Measurements from ENCODE around the gene LAMC1.

LAMC1 gene

DNA sequence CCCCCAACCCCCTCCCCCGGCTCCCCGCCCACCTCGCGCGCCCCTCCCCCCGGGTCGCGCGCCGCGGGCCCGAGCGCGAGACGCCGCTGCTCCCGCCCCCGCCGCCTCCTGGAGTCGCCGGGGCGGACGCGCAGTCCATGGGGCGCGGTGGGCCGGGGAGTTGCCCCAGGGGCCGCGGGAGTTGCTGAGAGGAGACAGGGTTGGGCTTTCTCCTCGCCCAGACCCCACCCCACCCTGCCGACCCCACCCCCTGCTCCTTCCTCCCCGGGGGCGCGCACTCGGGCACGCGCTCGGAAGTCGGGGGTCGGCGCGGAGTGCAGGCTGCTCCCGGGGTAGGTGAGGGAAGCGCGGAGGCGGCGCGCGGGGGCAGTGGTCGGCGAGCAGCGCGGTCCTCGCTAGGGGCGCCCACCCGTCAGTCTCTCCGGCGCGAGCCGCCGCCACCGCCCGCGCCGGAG lies at the start of gene LAMC1:
TSS of gene LAMC1 (plus strand) at position 275 of the 455 bp plus-strand sequence. CDS start 297 bp downstream, outside the sequence.
- no peak for DNase-seq (ENCODE audit: low read depth, low spot score)

DNA sequence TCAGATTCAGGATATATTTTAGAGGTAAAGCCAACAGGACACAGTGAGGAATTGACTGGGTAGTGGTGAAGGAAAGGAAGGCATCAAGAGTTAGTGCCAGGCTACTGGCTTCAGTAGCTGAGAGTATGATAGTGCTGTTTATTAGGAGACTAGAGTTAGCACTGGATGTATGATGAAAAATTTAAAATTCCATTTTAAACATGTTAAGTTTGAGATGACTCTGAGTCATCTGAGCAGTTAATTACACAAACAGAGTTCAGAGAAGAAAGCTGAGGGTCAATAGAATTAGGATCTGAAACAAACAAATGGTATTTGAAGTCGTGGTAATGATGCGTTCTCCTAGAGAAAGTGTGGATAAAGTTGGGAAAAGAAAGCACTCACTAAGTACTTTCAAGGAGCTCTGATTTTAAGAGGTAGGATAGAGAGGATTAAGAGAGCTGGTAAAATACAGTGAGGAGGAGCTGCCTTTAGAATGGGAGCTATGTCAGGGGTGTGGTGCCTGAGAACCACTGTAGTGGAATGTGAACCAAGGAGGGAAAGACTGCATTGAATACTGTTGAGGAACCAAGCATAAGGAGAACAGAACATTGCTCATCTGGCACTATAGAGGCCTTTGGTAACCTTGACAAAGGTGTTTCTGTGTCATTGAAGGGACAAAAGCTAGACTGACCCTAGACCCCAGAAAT lies 48.6 kb upstream of the LAMC1 start:
- no peak for DNase-seq (ENCODE audit: low read depth, low spot score)

DNA sequence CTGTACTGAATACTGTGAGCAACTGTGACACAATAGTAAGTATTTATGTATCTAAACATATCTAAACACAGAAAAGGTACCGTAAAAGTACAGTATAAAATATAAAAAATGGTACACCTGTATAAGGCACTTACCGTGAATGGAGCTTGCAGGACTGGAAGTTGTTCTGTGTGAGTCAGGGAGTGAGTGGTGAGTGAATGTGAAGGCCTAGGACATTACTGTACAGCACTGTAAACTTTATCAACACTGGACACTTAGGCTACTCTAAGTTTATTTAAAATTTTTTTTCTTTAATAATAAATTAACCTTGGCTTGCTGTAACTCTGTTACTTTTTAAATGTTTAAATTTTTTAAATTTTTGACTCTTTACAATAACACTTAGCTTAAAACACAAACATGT lies 45.7 kb upstream of the LAMC1 start:
- DNase-seq (ENCODE audit: low read depth, low spot score): no peak

DNA sequence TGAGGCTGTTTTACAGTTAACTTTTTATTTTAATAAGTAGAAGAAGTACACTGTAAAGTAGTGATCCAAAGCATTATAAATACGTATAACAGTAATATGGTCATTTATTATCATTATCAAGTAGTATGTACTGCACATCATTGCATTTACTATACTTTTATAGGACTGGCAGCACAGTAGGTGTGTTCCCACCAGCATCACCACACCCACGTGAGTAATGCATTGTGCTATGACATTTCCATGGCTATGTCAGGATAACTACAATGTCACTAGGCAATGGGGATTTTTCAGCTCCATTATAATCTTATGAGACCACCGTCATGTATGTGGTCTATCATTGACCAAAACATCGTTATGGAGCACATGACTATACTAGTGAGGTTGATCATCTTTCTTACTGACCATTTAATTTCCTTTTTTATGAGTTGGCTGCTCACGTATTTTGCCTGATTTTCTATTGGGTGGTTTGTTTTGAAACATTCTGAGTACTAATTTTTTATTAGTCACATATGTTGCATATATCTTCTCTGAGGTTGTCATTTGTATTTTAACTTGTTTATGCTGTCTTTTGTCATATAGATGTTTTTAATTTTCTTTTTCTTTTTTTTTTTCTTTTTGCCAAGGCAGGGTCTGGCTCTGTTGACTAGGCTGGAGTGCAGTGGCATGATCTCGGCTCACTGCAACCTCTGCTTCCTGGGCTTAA lies 44.9 kb upstream of the LAMC1 start:
- DNase-seq (ENCODE audit: low read depth, low spot score): no peak

DNA sequence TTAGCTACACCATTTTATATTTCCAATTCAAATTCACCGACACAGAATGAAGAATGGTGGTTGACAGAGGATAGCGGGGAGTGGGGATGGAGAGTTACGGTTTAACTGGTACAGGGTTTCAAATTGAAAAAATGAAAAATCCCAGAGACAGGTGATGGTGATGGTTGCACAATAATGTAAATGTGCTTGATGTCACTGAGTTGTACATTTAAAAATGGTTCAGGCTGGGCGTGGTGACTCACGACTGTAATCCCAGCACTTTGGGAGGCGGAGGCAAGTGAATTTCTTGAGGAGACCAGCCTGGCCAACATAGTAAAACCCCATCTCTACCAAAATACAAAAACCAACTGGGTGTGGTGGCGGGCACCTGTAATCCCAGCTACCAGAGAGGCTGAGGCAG lies 39.1 kb upstream of the LAMC1 start:
- no peak for DNase-seq (ENCODE audit: low read depth, low spot score)

DNA sequence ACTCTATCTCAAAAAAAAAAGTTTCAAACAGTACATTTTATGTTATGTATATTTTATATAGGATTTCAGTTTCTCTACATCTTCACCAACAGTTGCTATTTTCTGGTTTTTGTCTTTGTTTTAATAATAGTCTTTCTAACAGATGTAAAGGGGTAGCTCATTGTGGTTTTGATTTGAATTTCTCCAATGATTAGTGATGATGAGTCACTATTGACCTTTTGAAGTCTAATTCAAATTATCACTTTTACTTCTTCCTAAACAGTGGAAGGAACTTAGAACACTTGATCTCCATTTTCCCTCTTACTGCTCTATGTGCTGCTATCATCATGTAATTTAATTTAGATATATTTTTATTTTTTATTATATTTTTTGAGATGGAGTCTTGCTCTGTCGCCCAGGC lies 38.6 kb upstream of the LAMC1 start:
- DNase-seq (ENCODE audit: low read depth, low spot score): no peak

DNA sequence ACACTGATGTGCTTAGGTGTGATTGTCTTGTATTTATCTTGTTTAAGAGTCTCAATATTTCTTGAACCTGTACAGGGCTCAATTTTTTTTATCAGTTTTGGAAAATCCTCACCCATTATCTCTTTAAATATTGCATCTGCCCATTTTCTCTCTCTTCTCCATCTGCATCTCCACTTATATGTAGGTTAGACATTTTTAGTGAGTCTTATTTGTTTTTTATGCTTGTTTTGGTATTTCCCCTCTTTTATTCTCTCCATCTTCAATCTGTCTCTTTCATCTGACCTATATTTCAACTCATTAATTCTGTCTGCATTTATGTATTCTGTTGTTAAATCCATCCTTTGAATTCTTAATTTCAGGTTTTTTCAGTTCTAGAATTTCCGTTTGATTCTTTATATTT lies 37.3 kb upstream of the LAMC1 start:
- DNase-seq (ENCODE audit: low read depth, low spot score): no peak

DNA sequence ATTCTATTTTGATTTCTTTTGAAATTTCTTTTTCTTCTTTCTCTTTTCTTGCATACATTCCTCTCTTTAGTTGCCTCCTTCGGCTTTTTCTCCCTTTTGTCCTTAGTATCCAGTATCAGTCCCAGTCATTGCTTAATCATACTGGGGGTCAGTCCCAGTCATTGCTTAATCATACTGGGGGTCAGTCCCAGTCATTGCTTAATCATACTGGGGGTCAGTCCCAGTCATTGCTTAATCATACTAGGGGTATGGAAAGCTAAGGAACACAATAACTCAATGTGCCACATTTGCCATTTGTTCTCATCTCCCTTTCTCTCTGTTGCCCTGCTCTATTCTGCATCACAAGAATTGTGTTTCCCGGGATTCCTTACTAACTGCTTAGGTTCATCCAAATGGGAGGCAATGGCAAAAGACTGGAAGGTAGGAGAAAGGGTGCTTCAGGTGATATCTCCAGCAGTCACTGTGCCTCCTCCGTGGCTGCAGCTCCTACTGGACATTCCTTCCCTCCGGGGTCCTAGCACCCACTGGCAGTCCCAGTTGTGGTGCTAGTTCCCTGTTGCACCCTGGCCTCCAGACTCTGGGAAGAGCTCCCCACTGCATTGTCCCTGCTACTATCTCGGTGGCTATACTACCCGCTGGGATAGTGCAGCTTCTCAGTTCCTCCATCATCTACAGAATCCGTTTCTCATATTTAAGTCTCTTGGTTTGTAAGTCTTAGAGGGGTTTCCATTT lies 32.6 kb upstream of the LAMC1 start:
- no peak for DNase-seq (ENCODE audit: low read depth, low spot score)

DNA sequence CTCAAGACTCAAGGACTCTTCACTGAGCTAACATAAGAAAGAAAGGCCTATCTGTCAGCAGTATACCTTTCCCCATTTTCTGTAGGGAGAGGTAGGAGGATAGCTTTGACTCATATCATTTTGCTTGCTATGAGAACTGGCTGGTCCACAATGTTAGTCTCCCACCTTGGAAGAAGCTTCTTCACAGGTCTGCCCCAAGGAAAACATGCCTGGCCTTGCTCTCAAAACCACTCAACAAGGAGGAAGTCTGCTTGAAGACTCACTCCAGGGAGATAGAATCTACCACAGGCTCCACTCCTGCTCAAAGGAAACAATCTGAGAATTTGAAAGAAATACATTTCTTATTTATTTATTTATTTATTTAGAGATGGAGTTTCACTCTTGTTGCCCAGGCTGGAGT lies 29.5 kb upstream of the LAMC1 start:
- DNase-seq (ENCODE audit: low read depth, low spot score): no peak

DNA sequence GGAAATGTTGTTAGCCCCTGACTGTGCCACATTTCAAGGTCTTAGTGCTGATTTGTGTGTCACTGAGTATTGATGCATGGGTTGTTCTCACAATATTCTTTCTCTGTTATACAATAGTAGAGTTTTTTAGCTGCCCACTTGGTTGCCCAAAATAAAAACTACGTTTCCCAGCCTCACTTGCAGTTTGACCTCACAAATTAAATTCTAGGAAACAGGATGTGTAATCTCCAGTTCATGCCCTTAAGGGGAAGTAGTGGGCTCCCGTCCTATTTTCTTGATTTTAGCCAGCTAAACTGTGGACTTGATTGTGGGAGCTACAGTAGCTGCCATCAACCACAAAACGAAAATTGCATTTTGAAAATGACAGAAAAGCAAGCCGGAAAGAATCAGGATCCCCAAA lies 27.3 kb upstream of the LAMC1 start:
- no peak for DNase-seq (ENCODE audit: low read depth, low spot score)

DNA sequence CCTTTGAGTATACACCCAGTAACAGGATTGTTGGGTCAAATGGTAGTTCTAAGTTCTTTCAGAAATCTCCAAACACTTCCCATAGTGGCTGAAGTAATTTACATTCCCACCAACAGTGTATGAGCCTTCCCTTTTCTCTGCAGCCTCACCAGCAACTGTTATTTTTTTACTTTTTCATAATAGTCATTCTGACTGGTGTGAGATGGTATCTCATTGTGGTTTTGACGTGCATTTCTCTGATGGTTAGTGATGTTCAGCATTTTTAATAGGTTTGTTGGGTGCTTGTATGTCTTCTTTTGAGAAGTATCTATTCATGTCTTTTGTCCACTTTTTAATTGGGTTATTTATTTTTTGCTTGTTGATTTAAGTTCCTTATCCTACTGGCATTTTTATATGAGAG lies 26.4 kb upstream of the LAMC1 start:
- DNase-seq (ENCODE audit: low read depth, low spot score): no peak

DNA sequence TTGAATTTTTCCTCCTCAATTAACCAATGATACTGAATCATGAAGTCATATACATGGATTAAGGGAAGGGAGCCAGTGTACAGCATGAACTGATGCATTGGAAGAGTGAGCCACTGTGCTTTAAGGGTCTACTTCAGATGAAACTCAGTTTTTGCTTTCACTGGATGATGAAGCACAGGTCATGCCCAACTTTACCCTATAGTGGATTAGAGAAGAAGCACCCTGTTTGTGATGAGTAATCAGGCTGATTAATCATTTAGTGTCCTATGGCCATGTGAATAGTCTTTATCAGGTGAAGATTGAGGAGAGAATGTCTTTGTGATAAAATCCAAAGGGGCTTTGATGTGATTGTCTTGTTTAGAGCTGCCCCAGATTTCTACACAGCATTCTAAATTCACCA lies 24.7 kb upstream of the LAMC1 start:
- no peak for DNase-seq (ENCODE audit: low read depth, low spot score)

DNA sequence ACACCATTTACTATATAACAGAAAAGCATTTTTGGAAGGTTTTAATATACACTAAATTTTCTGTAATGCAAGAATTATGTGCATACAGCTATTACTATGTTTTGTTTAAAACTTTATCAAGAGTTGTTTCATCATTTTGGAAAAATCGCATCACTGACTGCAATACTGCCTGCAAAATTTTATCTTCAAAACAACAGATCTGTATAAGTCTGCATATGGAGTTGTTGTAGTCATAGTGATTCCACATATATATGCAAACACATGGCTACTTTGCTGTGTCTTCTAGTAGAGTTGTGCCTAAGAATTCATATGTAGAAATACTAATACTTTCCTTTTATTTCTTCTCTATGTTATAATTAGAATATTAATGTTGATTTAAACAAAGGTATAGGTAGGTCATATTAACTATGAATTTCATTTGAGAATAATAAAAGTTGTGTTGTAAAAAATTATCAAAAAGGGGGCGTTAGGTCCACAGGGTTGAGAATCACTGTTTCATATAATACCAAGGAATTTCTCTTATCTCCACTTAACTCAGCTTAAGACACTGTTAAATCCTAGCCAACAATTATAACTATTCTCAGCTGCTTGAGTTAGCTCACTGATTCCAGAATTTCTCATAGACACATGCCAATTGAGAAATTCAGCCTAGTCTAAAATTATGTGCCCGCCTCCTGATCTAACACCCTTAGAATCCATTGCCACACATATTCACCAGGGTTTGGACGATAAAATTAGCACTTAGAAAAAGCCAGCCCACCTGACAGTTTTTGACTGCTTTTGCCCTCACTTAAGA lies 22.9 kb upstream of the LAMC1 start:
- DNase-seq (ENCODE audit: low read depth, low spot score): no peak

DNA sequence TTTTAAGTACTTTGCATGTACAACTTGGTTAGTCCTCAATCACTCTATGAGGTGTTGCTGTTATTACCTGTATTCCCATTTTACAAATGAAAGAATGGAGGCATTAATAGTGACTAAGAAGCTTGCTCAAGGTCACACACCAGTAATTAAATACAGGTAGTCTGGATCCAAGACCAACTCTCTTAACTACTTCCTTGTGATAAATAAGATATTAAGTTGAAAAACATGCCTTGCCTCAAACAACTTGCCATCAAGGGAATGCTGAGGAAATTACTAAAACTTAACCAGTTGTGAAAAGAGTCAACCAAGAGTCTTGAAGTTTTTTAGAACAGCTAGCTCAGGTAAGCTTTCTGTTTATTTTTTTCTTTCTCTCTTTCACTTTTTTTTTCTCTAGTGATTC lies 21.0 kb upstream of the LAMC1 start:
- DNase-seq (ENCODE audit: low read depth, low spot score): no peak

DNA sequence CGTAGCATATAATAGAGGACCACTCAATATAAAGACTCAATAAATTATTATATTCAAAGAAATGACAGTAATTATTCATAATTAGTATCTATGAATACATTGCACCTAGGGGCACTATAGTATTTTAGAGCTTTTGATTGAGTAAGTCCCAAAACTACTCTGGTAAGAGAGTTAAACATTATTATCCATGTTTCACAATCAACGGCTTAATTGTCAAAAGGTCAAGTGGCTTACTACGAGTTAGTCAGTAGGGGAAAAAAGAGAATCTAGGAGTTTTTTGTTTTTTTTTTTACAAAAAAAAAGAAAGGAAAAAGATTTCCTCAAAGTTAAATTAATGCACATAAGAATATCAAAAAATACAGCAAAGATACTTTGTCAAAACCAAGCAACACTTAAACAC lies 20.4 kb upstream of the LAMC1 start:
- DNase-seq (ENCODE audit: low read depth, low spot score): no peak

DNA sequence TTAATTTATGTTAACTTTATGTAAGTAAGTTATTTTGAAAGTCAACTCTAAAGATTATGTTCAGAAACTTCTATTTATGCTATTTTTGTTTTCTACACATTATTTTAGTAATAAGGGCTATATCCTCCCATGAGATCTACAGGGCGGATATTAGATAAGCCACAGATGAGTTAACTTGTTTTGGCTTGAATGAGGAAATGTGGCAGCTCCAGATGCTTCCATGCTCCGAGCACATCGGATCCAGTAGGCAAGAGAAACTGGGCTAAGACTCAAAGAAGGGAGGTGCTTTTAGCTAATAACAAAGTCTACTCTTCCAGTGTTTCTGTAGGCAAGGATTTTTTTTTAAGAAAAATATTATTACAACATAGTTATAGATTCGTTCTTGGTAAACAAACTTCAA lies 20.0 kb upstream of the LAMC1 start:
- DNase-seq (ENCODE audit: low read depth, low spot score): no peak

DNA sequence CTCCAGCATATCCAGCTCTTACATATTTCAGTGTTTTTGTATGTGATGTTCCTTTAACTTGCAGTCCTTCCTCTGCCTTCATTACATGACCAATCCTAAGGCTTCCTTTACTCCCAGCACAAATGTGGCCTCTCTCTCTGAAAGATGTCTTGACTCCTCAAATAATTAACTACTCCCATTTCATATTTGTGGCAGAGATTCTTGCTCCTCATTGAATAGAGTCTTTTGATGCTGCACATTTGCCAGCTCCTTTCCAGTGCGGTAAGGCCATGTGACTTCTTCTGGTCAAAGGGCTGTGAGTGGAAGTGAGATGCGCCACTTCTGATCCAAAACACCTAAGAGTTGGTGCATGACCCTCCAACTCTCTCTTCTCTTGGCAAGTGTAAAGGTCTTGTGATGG lies 19.1 kb upstream of the LAMC1 start:
- DNase-seq (ENCODE audit: low read depth, low spot score): no peak

DNA sequence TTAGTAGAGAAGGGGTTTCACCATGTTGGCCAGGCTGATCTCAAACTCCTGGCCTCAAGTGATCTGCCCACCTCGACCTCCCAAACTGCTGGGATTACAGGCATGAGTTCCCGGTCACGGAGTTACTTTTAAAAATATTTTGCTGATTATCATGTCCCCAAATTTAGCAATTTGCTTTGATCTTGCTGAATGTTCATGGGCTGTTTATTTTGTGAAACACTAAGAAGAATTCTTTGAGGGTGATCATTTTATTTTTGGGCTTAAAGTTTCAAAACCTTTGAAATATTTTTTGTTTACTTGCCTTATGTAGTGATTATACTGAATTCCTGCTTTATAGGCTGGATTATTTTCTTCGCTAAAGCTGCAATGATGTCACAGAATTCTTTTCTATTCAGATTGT lies 11.4 kb upstream of the LAMC1 start:
- no peak for DNase-seq (ENCODE audit: low read depth, low spot score)

DNA sequence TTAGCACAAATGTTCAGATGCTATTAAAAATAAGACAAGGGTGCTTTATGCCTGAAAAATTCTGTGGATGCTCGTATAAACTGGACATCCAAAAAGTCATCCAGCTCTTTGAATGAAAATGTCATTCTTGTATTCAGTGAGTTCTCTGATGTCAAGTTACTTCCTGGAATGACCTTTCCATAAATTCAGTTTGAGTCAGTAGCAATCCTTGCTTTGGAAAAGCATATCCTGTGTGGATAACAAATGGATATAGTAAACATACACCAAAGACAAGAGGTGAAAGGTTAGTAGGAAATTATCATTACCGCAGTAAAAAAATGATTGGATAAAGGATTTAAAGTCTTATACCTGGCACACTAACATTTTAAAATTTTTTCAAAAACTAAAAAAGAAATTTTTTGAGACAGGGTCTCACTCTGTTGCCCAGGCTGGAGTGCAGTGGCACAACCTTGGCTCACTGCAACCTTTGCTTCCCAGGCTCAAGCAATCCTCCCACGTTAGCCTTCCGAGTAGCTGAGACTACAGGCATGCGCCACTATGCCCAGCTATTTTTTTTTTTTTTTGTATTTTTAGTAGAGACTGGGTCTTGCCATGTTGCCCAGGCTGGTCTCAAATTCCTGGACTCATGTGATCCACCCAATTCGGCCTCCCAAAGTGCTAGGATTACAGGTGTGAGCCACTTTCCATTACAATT lies 10.8 kb upstream of the LAMC1 start:
- no peak for DNase-seq (ENCODE audit: low read depth, low spot score)

DNA sequence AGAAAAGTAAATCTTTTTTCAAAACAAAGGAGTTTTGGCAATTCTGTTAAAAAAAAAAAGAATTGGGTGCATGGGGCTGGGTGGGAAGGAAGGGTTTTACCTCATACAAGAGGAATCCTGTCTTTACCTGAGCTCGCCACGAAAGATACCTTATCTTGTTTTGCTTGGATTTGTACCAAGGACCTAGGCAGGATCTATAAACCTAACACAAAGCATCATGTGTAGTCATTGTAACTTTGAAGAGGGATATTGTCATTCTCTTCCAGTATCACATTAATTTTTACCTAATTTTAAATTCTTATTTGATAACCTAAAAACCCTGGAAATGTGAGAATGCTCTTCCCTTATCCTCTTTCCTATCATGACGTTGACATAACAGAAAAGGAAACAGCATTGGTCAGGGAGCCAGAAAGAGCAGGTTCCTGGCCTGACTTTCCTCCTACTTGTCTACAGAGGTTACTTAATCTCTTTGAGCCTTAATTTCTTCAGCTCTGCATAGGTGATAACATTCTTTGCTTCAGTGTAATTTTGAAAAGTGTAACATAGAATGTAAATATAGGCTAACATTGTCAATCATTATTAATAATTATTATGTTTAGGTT lies 4.0 kb upstream of the LAMC1 start:
- DNase-seq (ENCODE audit: low read depth, low spot score): no peak

DNA sequence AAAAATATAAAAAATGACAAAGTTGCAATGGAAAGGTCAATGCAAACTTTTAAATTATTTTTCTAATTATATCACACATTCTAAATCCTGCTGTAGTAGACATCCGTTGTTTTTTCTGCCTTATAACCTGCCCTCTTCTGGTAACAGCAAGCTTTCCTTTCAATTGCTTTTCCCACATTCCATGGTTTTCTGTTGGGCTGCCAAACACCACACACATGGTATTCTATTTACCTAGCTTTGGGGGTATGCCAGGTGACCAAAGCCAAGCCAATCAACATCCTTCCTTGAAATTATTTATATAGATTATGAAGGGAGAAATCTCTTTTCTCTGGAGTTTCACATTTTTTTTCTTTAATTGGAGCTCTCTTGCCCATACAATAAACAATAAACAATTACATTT lies 3.4 kb upstream of the LAMC1 start:
- no peak for DNase-seq (ENCODE audit: low read depth, low spot score)

All from brain pericyte (primary cell).